PC-9 (cell line): ENCODE results near the gene GALNT2. TPM values are rescaled to one million over a fixed set of nuclear protein-coding genes. Genes with fewer than 3 reads are reported as not detected.

ENCODE experiments used
- BruUV-seq: library from RNA; stranded (reverse); fragments of 400-500 nt; replicated peaks from 2 replicates; lab custom pipeline; 2021; lab: Mats Ljungman, UMichigan
- CTCF ChIA-PET: fragments of 300-600 bp; sonication (Branson Sonifier 250); formaldehyde crosslinking; loops from one replicate; lab custom pipeline; 2022; ENCODE audit warnings: antibody characterized with exemption; lab: Charles Lee
- POLR2A ChIA-PET: fragments of 300-600 bp; sonication (Branson Sonifier 250); formaldehyde crosslinking; loops from one replicate; lab custom pipeline; 2022; ENCODE audit warnings: antibody characterized with exemption; ENCODE audit not compliant: unreplicated experiment; lab: Charles Lee
- DNase-seq, 2 experiments: peaks; one replicate each; pipeline versions ENCODE4 v3.0.0 to v3.0.0-alpha.2; 2015 to 2022; ENCODE audit warnings: mixed read lengths in 1 of 2
- H2AFZ ChIP-seq: fragments of 200-600 bp; sonication (generic); 2 replicates; pipeline ENCODE4 v1.8.1; 2017; ENCODE audit warnings: antibody characterized with exemption
- H3F3A ChIP-seq: fragments of 200-600 bp; sonication (generic); 2 replicates; pipeline ENCODE4 v1.8.1; 2017; ENCODE audit warnings: antibody characterized with exemption, mild to moderate bottlenecking, low read depth; ENCODE audit not compliant: insufficient read depth
- H3K27ac ChIP-seq: fragments of 200-600 bp; sonication (generic); 2 replicates; pipeline ENCODE4 v1.6.1; 2016; ENCODE audit warnings: mixed run types
- H3K27me3 ChIP-seq: fragments of 200-600 bp; sonication (generic); 2 replicates; pipeline ENCODE4 v1.6.1; 2016; ENCODE audit warnings: low read depth, mixed run types; ENCODE audit not compliant: insufficient read depth
- H3K36me3 ChIP-seq: fragments of 200-600 bp; sonication (generic); 2 replicates; pipeline ENCODE4 v1.6.1; 2016; ENCODE audit warnings: low read depth, mixed run types
- H3K4me1 ChIP-seq: fragments of 200-600 bp; sonication (generic); replicated peaks from 2 replicates; pipeline ENCODE4 v1.6.1; 2016; ENCODE audit warnings: mixed run types; ENCODE audit not compliant: insufficient read depth
- H3K4me2 ChIP-seq: fragments of 200-600 bp; sonication (generic); 2 replicates; pipeline ENCODE4 v1.6.1; 2017; ENCODE audit warnings: mixed run types
- H3K4me3 ChIP-seq: fragments of 200-600 bp; sonication (generic); 2 replicates; pipeline ENCODE4 v1.6.1; 2016; ENCODE audit warnings: mixed run types
- H3K79me2 ChIP-seq: fragments of 200-600 bp; sonication (generic); 2 replicates; pipeline ENCODE4 v1.6.1; 2017; ENCODE audit warnings: low read depth, mixed run types
- H3K9me2 ChIP-seq: fragments of 200-600 bp; sonication (generic); 2 replicates; pipeline ENCODE4 v1.8.1; 2017; ENCODE audit warnings: mild to moderate bottlenecking; ENCODE audit not compliant: insufficient read depth
- H3K9me3 ChIP-seq: fragments of 200-600 bp; sonication (generic); 2 replicates; pipeline ENCODE4 v1.8.1; 2016; ENCODE audit warnings: low read depth; ENCODE audit not compliant: insufficient read depth
- H4K20me1 ChIP-seq: fragments of 200-600 bp; sonication (generic); 2 replicates; pipeline ENCODE4 v1.8.1; 2017; ENCODE audit not compliant: insufficient read depth
- CTCF ChIP-seq: fragments of 200-600 bp; sonication (generic); conservative IDR thresholded peaks from 2 replicates; pipeline ENCODE4 v1.6.1; 2017; ENCODE audit warnings: mixed run types, antibody characterized with exemption, mild to moderate bottlenecking, moderate library complexity
- EZH2 ChIP-seq: fragments of 200-600 bp; sonication (generic); IDR thresholded peaks from 2 replicates; pipeline ENCODE4 v1.8.0; 2017; ENCODE audit warnings: antibody characterized with exemption, low read depth
- intact Hi-C: fragments of 100-400 bp; cut with micrococcal nuclease; formaldehyde crosslinking; loops from one replicate; pipeline ENCODE4 v1.10.0; 2022; ENCODE audit not compliant: unreplicated experiment
- total RNA-seq: library from RNA; stranded (reverse); gene quantifications from 2 replicates; pipeline ENCODE4 v1.2.3, GENCODE V29; 2021

The GALNT2 gene
- total RNA-seq, 1 experiment from 2014 or later: 121 TPM

GRCh38 chr1:230232371-230232771 lies 165.3 kb downstream of the GALNT2 start:
- no peaks in the 10 kb centered on the region for H4K20me1 ChIP-seq
- intact Hi-C loops: no loop called here
- no peak for DNase-seq
- H2AFZ ChIP-seq: no peak overlapping the region
- H3K9me2 ChIP-seq: no peaks in the 10 kb centered on the region
- H3K9me3 ChIP-seq: no peaks in the 10 kb centered on the region
- H3F3A ChIP-seq: peaks cover 10% of the 10 kb centered on the region; the same call in 1 of the 2 replicates
- H3K79me2 ChIP-seq: no peaks in the 10 kb centered on the region
- H3K4me2 ChIP-seq: no peak overlapping the region
- ChIA-PET CTCF (no interaction called here), POLR2A (interaction anchor here (1.1 kb wide), 1 partner anchor 148 kb away, joined by 3 read pairs; no protein-coding TSS in a partner anchor)
- TF ChIP-seq CTCF (no peak), EZH2 (no peak)
- H3K27ac ChIP-seq: no peak overlapping the region
- 0 out of 2 replicates have a peak, but pooled peaks cover 7% of the 10 kb centered on the region for H3K36me3 ChIP-seq
- no peaks in the 10 kb centered on the region for H3K4me1 ChIP-seq
- no TSS peak for BruUV-seq
- no peak overlapping the region for H3K4me3 ChIP-seq
- H3K27me3 ChIP-seq: no peaks in the 10 kb centered on the region

GRCh38 chr1:230233786-230234185 lies 166.7 kb downstream of the GALNT2 start:
- H3K4me3 ChIP-seq: no peak overlapping the region
- H3K4me2 ChIP-seq: no peak overlapping the region
- no peaks in the 10 kb centered on the region for H4K20me1 ChIP-seq
- 0 out of 2 replicates have a peak, but pooled peaks cover 7% of the 10 kb centered on the region for H3K36me3 ChIP-seq
- H3K9me2 ChIP-seq: no peaks in the 10 kb centered on the region
- H3K4me1 ChIP-seq: no peaks in the 10 kb centered on the region
- no peaks in the 10 kb centered on the region for H3K9me3 ChIP-seq
- no peak overlapping the region for H3K27ac ChIP-seq
- peaks cover 10% of the 10 kb centered on the region; the same call in 1 of the 2 replicates for H3F3A ChIP-seq
- no peak for DNase-seq
- no peaks in the 10 kb centered on the region for H3K27me3 ChIP-seq
- intact Hi-C loops: no loop called here
- POLR2A ChIA-PET: no interaction called here
- no peaks in the 10 kb centered on the region for H3K79me2 ChIP-seq
- H2AFZ ChIP-seq: no peak overlapping the region
- CTCF ChIA-PET: no interaction called here
- TF ChIP-seq EZH2: no peak
- no peak for TF ChIP-seq CTCF
- no TSS peak for BruUV-seq

GRCh38 chr1:230235876-230236275 lies 168.8 kb downstream of the GALNT2 start:
- no TSS peak for BruUV-seq
- POLR2A ChIA-PET: no interaction called here
- no peak for DNase-seq
- CTCF ChIA-PET: no interaction called here
- Histone ChIP-seq H3K27ac (no peak overlapping the region), H3K4me1 (no peaks in the 10 kb centered on the region), H3K36me3 (0 out of 2 replicates have a peak, but pooled peaks cover 7% of the 10 kb centered on the region), H3K27me3 (no peaks in the 10 kb centered on the region), H3K9me2 (no peaks in the 10 kb centered on the region), H4K20me1 (no peaks in the 10 kb centered on the region), H3K4me2 (no peak overlapping the region), H3K79me2 (no peaks in the 10 kb centered on the region), H2AFZ (no peak overlapping the region), H3K9me3 (no peaks in the 10 kb centered on the region), H3K4me3 (no peak overlapping the region), H3F3A (peaks cover 10% of the 10 kb centered on the region; the same call in 1 of the 2 replicates)
- intact Hi-C loops: no loop called here
- no peak for TF ChIP-seq EZH2
- no peak for TF ChIP-seq CTCF
